ENCODE measurements around the gene TADA1. TPM values are rescaled to one million over a fixed set of nuclear protein-coding genes. Genes with fewer than 3 reads are reported as not detected.

The TADA1 gene
- total RNA-seq, 3 donors from 2014 or later (not counting 1 experiment from before 2014, with no cell fraction given), result 11.7 to 13.7 (median 12.5) TPM

- Mint-ChIP-seq H3K4me3 (no peak overlapping the region), H3K27ac (no peak overlapping the region), H3K9me3 (no peaks in the 10 kb centered on the region), H3K27me3 (ENCODE audit: low read depth in 2 of 2) (peaks cover 8 to 44% of the 10 kb centered on the region in 2 donors), H3K36me3 (no peaks in the 10 kb centered on the region), H3K4me1 (no peaks in the 10 kb centered on the region)
- H3K4me3 ChIP-seq (ENCODE audit: low read length), result no peak overlapping the region
- intact Hi-C loops (cut with micrococcal nuclease), result no loop called here
- H3K27me3 ChIP-seq (ENCODE audit: control insufficient read depth, insufficient read depth, low read length), result no peaks in the 10 kb centered on the region
- no peak for ATAC-seq
- no peak for DNase-seq
- H3K27ac ChIP-seq (ENCODE audit: low read length), result no peak overlapping the region
- TF ChIP-seq, protein P1, sequence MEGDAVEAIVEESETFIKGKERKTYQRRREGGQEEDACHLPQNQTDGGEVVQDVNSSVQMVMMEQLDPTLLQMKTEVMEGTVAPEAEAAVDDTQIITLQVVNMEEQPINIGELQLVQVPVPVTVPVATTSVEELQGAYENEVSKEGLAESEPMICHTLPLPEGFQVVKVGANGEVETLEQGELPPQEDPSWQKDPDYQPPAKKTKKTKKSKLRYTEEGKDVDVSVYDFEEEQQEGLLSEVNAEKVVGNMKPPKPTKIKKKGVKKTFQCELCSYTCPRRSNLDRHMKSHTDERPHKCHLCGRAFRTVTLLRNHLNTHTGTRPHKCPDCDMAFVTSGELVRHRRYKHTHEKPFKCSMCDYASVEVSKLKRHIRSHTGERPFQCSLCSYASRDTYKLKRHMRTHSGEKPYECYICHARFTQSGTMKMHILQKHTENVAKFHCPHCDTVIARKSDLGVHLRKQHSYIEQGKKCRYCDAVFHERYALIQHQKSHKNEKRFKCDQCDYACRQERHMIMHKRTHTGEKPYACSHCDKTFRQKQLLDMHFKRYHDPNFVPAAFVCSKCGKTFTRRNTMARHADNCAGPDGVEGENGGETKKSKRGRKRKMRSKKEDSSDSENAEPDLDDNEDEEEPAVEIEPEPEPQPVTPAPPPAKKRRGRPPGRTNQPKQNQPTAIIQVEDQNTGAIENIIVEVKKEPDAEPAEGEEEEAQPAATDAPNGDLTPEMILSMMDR (IDR thresholded peaks at IDR 0.05), result no peak
- no peaks in the 10 kb centered on the region for H3K36me3 ChIP-seq (ENCODE audit: control insufficient read depth, insufficient read depth, low read length)
- H3K9me3 ChIP-seq (ENCODE audit: control insufficient read depth, insufficient read depth, low read length), result no peaks in the 10 kb centered on the region
- H3K4me1 ChIP-seq (ENCODE audit: control insufficient read depth, insufficient read depth, low read length), result no peaks in the 10 kb centered on the region
- 90% methylated on average over 1 of the region's 2 CpGs for WGBS (ENCODE audit: insufficient coverage)
Measured at GRCh38 chr1:166813508-166814223, 62.4 kb downstream of the TADA1 start.

DNA sequence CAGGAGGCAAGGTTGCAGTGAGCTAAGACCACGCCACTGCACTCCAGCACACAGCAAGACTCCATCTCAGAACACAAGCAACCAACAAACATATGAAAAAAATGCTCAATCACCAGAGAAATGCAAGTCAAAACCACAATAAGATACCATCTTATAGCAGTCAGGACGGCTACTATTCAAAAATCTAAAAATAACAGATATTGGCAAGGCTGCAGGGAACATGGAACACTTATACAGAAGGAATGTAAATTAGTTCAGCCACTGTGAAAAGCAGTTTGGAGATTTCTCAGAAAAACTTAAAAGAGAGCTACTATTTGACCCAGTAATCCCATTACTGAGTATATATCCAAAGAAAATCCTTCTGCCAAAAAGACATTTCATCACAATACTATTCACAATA is 64.4 kb downstream of the TADA1 start:
- H3K4me1 ChIP-seq (ENCODE audit: control insufficient read depth, insufficient read depth, low read length), result no peaks in the 10 kb centered on the region
- DNase-seq, result no peak
- peaks cover 10 to 50% of the 10 kb centered on the region in 2 donors for H3K27me3 Mint-ChIP-seq (ENCODE audit: low read depth in 2 of 2)

DNA sequence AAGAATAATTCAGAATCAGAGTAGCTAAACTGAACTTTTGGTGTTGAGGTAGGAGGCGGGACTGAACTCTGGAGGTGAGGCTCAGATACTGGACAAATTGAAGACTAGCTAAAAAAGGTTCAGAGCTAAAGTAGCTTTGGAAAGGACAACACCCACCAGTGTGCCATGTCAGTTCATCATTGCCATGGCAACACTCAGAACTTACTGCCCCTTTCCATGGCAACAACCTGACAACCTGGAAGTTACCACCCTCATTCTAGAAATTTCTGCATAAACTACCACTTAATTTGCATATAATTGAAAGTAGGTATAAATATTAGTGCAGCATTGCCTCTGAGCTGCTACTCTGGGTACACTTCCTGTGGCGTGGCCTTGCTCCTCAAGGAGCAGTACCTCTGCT is 67.1 kb downstream of the TADA1 start:
- TF ChIP-seq, protein P1 (IDR thresholded peaks at IDR 0.05), result no peak
- Histone ChIP-seq H3K9me3 (ENCODE audit: control insufficient read depth, insufficient read depth, low read length) (no peaks in the 10 kb centered on the region), H3K27ac (ENCODE audit: low read length) (no peak overlapping the region), H3K4me3 (ENCODE audit: low read length) (no peak overlapping the region), H3K27me3 (ENCODE audit: control insufficient read depth, insufficient read depth, low read length) (no peaks in the 10 kb centered on the region), H3K4me1 (ENCODE audit: control insufficient read depth, insufficient read depth, low read length) (no peaks in the 10 kb centered on the region), H3K36me3 (ENCODE audit: control insufficient read depth, insufficient read depth, low read length) (no peaks in the 10 kb centered on the region)
- Mint-ChIP-seq H3K36me3 (no peaks in the 10 kb centered on the region), H3K27ac (no peak overlapping the region), H3K27me3 (ENCODE audit: low read depth in 2 of 2) (peaks cover 8 to 42% of the 10 kb centered on the region in 2 donors), H3K4me1 (no peaks in the 10 kb centered on the region), H3K9me3 (no peaks in the 10 kb centered on the region), H3K4me3 (no peak overlapping the region)
- intact Hi-C loops (cut with micrococcal nuclease), result no loop called here
- ATAC-seq (no peak), DNase-seq (no peak)
- whole genome bisulfite sequencing (ENCODE audit: insufficient coverage), result 74% methylated on average over 2 of the region's 2 CpGs

More for the DNA sequence above, 64.4 kb downstream of the TADA1 start:
- intact Hi-C loops (cut with micrococcal nuclease), result no loop called here
- H3K4me3 Mint-ChIP-seq, result no peak overlapping the region
- TF ChIP-seq, protein P1 (IDR thresholded peaks at IDR 0.05), result no peak
- no peak overlapping the region for H3K27ac Mint-ChIP-seq
- H3K9me3 Mint-ChIP-seq, result no peaks in the 10 kb centered on the region
- no peaks in the 10 kb centered on the region for H3K36me3 ChIP-seq (ENCODE audit: control insufficient read depth, insufficient read depth, low read length)
- no peaks in the 10 kb centered on the region for H3K36me3 Mint-ChIP-seq
- ATAC-seq, result no peak
- no peaks in the 10 kb centered on the region for H3K27me3 ChIP-seq (ENCODE audit: control insufficient read depth, insufficient read depth, low read length)
- no peak overlapping the region for H3K4me3 ChIP-seq (ENCODE audit: low read length)
- no peaks in the 10 kb centered on the region for H3K9me3 ChIP-seq (ENCODE audit: control insufficient read depth, insufficient read depth, low read length)
- no peaks in the 10 kb centered on the region for H3K4me1 Mint-ChIP-seq
- no peak overlapping the region for H3K27ac ChIP-seq (ENCODE audit: low read length)
- WGBS (ENCODE audit: insufficient coverage), result 41% methylated on average over 2 of the region's 2 CpGs

Other genes starting within 250 kb of the TADA1 start
- 10 to 100 TPM; 14.2 to 19.7 (median 19.2) TPM for gene POGK, start 36.8 kb downstream of the TADA1 start, total RNA-seq
- 1 to 10 TPM; 2.4 to 4.3 (median 2.8) TPM for gene ILDR2, start 99.3 kb upstream of the TADA1 start, total RNA-seq
- gene MAEL, start 113.0 kb upstream of the TADA1 start, total RNA-seq, result under 1 TPM in 1 of 3 donors, not detected in 2; 0.19 TPM
- gene GPA33, start 214.1 kb upstream of the TADA1 start, total RNA-seq, result 1 to 10 TPM; 2.9 to 4.6 (median 4.5) TPM
- gene STYXL2, start 217.8 kb upstream of the TADA1 start, total RNA-seq, result not detected

Data from natural killer cell (primary cell).